H1 (cell line): ENCODE results near the gene PPP1R15B. TPM values are rescaled to one million over a fixed set of nuclear protein-coding genes. Genes with fewer than 3 reads are reported as not detected.

Source experiments
- CTCF ChIA-PET: fragments of 300-600 bp; sonication (Branson Sonifier 250); formaldehyde crosslinking; loops from one replicate; lab custom pipeline; 2021; ENCODE audit not compliant: partially characterized antibody; lab: Charles Lee
- POLR2A ChIA-PET: fragments of 300-600 bp; sonication (Branson Sonifier 250); formaldehyde crosslinking; loops from one replicate; lab custom pipeline; 2021; ENCODE audit warnings: inconsistent platforms; ENCODE audit not compliant: partially characterized antibody; lab: Charles Lee
- DNase-seq, 2 experiments: peaks; one replicate each; pipeline versions ENCODE4 v3.0.0 to v3.0.0-alpha.2; 2010 to 2022; ENCODE audit warnings: low spot score in 2 of 2, low read depth in 1 of 2, mixed read lengths in 1 of 2
- FAIRE-seq: peaks from 2 replicates; lab custom pipeline; 2011; peaks lifted over from hg19 to GRCh38; lab: Jason Lieb, UNC
- H2AFZ ChIP-seq: 2 replicates; pipeline ENCODE4 v1.8.1; 2012; ENCODE audit warnings: low read length, inconsistent platforms
- H2AK5ac ChIP-seq: 2 replicates; pipeline ENCODE4 v1.6.1; 2013; ENCODE audit warnings: low read depth, low read length
- H2BK120ac ChIP-seq: replicated peaks from 2 replicates; pipeline ENCODE3; 2013; ENCODE audit warnings: low read depth, low read length, inconsistent platforms
- H2BK12ac ChIP-seq: 2 replicates; pipeline ENCODE4 v1.6.1; 2013; ENCODE audit warnings: low read depth, low read length
- H2BK15ac ChIP-seq: 2 replicates; pipeline ENCODE4 v1.6.1; 2013; ENCODE audit warnings: low read length
- H2BK20ac ChIP-seq: 2 replicates; pipeline ENCODE4 v1.6.1; 2013; ENCODE audit warnings: low read length
- H2BK5ac ChIP-seq: 2 replicates; pipeline ENCODE4 v1.6.1; 2013; ENCODE audit warnings: low read depth, low read length
- H3K14ac ChIP-seq: 2 replicates; pipeline ENCODE4 v1.6.1; 2013; ENCODE audit warnings: inconsistent platforms; ENCODE audit not compliant: insufficient read length
- H3K18ac ChIP-seq: 2 replicates; pipeline ENCODE4 v1.6.1; 2013; ENCODE audit warnings: low read length; ENCODE audit errors: extremely low read depth
- H3K23ac ChIP-seq: 2 replicates; pipeline ENCODE4 v1.6.1; 2013; ENCODE audit warnings: inconsistent platforms; ENCODE audit not compliant: insufficient read length
- H3K23me2 ChIP-seq: 2 replicates; pipeline ENCODE4 v1.6.1; 2013; ENCODE audit warnings: low read depth, low read length
- H3K27ac ChIP-seq: 2 replicates; pipeline ENCODE4 v1.6.1; 2011; ENCODE audit warnings: low read depth, low read length, inconsistent platforms
- H3K27me3 ChIP-seq, 4 experiments: replicated peaks in 1 of 4; 1 replicate in 1 of 4; 2 replicates in 3 of 4; pipeline versions ENCODE4 v1.6.1 to v1.8.1; 2011 to 2013; ENCODE audit warnings: low read length in 3 of 4, mild to moderate bottlenecking in 3 of 4, inconsistent platforms in 2 of 4, mixed read lengths in 2 of 4, moderate library complexity in 1 of 4; ENCODE audit not compliant: control insufficient read depth in 3 of 4, insufficient read depth in 3 of 4; ENCODE audit errors: extremely low read depth in 1 of 4
- H3K36me3 ChIP-seq, 4 experiments: 2 replicates each; pipeline versions ENCODE4 v1.6.1 to v1.8.1; 2011 to 2013; ENCODE audit warnings: mild to moderate bottlenecking in 4 of 4, low read length in 3 of 4, moderate library complexity in 2 of 4, control low read depth in 1 of 4, inconsistent platforms in 1 of 4; ENCODE audit not compliant: insufficient read depth in 4 of 4, control insufficient read depth in 2 of 4
- H3K4ac ChIP-seq: replicated peaks from 2 replicates; pipeline ENCODE3; 2013; ENCODE audit warnings: low read length, low read depth, mixed read lengths, inconsistent platforms; ENCODE audit not compliant: insufficient read length
- H3K4me1 ChIP-seq, 4 experiments: replicated peaks in 1 of 4; 1 replicate in 1 of 4; 2 replicates in 3 of 4; pipeline versions ENCODE4 v1.6.1 to v1.8.1; 2011 to 2013; ENCODE audit warnings: low read length in 3 of 4, inconsistent platforms in 2 of 4, mixed read lengths in 1 of 4; ENCODE audit not compliant: insufficient read depth in 4 of 4, control insufficient read depth in 3 of 4
- H3K4me2 ChIP-seq, 2 experiments: 2 replicates each; pipeline versions ENCODE4 v1.6.1 to v1.8.1; 2011 to 2013; ENCODE audit warnings: low read depth in 2 of 2, low read length in 2 of 2, control low read depth in 1 of 2, inconsistent platforms in 1 of 2, mild to moderate bottlenecking in 1 of 2; ENCODE audit not compliant: insufficient read depth in 1 of 2
- H3K4me3 ChIP-seq, 4 experiments: fragments of 200-600, 300-600 bp in 1 of 4; sonication (generic), shearing (Covaris generic), sonication (Bioruptor Twin) in 1 of 4; 2 replicates each; pipeline versions ENCODE4 v1.5.1 to v1.8.1; 2011 to 2016; ENCODE audit warnings: low read length in 4 of 4, low read depth in 3 of 4, control low read depth in 2 of 4, inconsistent platforms in 2 of 4, mild to moderate bottlenecking in 2 of 4, mixed read lengths in 1 of 4, moderate library complexity in 1 of 4; ENCODE audit not compliant: insufficient read depth in 2 of 4; ENCODE audit errors: extremely low read depth in 1 of 4
- H3K56ac ChIP-seq: replicated peaks from 2 replicates; pipeline ENCODE3; 2013; ENCODE audit warnings: low read depth, mild to moderate bottlenecking, mixed read lengths, low read length, inconsistent platforms; ENCODE audit not compliant: insufficient read length
- H3K79me1 ChIP-seq: 2 replicates; pipeline ENCODE4 v1.6.1; 2013; ENCODE audit warnings: low read depth, low read length, control low read depth
- H3K79me2 ChIP-seq, 2 experiments: 2 replicates each; pipeline versions ENCODE4 v1.6.1 to v1.8.1; 2012 to 2013; ENCODE audit warnings: low read length in 2 of 2, mild to moderate bottlenecking in 2 of 2, inconsistent platforms in 1 of 2; ENCODE audit not compliant: insufficient read depth in 2 of 2, control insufficient read depth in 1 of 2
- H3K9ac ChIP-seq, 4 experiments: replicated peaks in 1 of 4; 1 replicate in 1 of 4; 2 replicates in 3 of 4; pipeline versions ENCODE4 v1.6.1 to v1.8.1; 2011 to 2013; ENCODE audit warnings: low read depth in 3 of 4, low read length in 3 of 4, control low read depth in 2 of 4, mild to moderate bottlenecking in 2 of 4, moderate library complexity in 2 of 4, inconsistent platforms in 1 of 4; ENCODE audit errors: extremely low read depth in 1 of 4
- H3K9me3 ChIP-seq, 2 experiments: 2 replicates each; pipeline versions ENCODE4 v1.6.1 to v1.8.1; 2012 to 2013; ENCODE audit warnings: mild to moderate bottlenecking in 2 of 2, moderate library complexity in 2 of 2, control low read depth in 1 of 2, inconsistent platforms in 1 of 2, low read depth in 1 of 2, low read length in 1 of 2, mixed read lengths in 1 of 2; ENCODE audit not compliant: insufficient read depth in 2 of 2
- H4K20me1 ChIP-seq, 2 experiments: replicated peaks in 1 of 2; 2 replicates each; pipeline versions ENCODE3 to v1.8.1; 2011 to 2013; ENCODE audit warnings: inconsistent platforms in 2 of 2, low read length in 2 of 2, mild to moderate bottlenecking in 1 of 2; ENCODE audit not compliant: insufficient read depth in 2 of 2, control insufficient read depth in 1 of 2
- H4K5ac ChIP-seq: 2 replicates; pipeline ENCODE4 v1.6.1; 2013; ENCODE audit warnings: low read length, low read depth, mixed read lengths, inconsistent platforms; ENCODE audit not compliant: insufficient read length
- H4K8ac ChIP-seq: 2 replicates; pipeline ENCODE4 v1.8.0; 2013; ENCODE audit warnings: mild to moderate bottlenecking, moderate library complexity, low read length, inconsistent platforms; ENCODE audit not compliant: insufficient read depth; ENCODE audit errors: extremely low read depth
- H4K91ac ChIP-seq: replicated peaks from 2 replicates; pipeline ENCODE3; 2013; ENCODE audit warnings: low read length, mixed read lengths, inconsistent platforms; ENCODE audit not compliant: insufficient read length
- CREB1 ChIP-seq: IDR thresholded peaks from 2 replicates; pipeline ENCODE4 v1.6.1; 2012; ENCODE audit warnings: inconsistent platforms
- EZH2 ChIP-seq: fragments of 200-600 bp; sonication (generic); IDR thresholded peaks from 2 replicates; pipeline ENCODE4 v1.7.1; 2012; ENCODE audit warnings: low read depth, mild to moderate bottlenecking, moderate library complexity, low read length, inconsistent platforms; ENCODE audit not compliant: severe bottlenecking
- RXRA ChIP-seq: IDR thresholded peaks from 2 replicates; pipeline ENCODE4 v1.6.1; 2011; ENCODE audit warnings: low read depth, mild to moderate bottlenecking, low read length, moderate library complexity; ENCODE audit not compliant: insufficient read depth
- SP2 ChIP-seq: IDR thresholded peaks from 2 replicates; pipeline ENCODE4 v1.6.1; 2012; ENCODE audit warnings: mild to moderate bottlenecking, low read length, inconsistent platforms
- SUZ12 ChIP-seq: fragments of 200-600 bp; sonication (generic); IDR thresholded peaks from 2 replicates; pipeline ENCODE4 v1.6.1; 2012; ENCODE audit warnings: mild to moderate bottlenecking, inconsistent platforms, low read length, moderate library complexity, mixed read lengths
- TAF7 ChIP-seq: optimal IDR thresholded peaks from 2 replicates; pipeline ENCODE3; 2011; ENCODE audit warnings: low read depth, mild to moderate bottlenecking, inconsistent platforms, low read length, moderate library complexity, borderline replicate concordance
- ZNF274 ChIP-seq: IDR thresholded peaks from 2 replicates; pipeline ENCODE4 v1.7.0; 2012; ENCODE audit warnings: low read length, borderline replicate concordance; ENCODE audit errors: extremely low read depth
- WGBS, 2 experiments: shearing (Covaris generic) in 1 of 2; methylation state at CpG; one replicate each; pipeline versions ENCODE4 v1.1.6 to v1.1.7; 2013 to 2015; ENCODE audit warnings: low lambda C conversion rate in 2 of 2, mixed read lengths in 2 of 2, inconsistent platforms in 1 of 2, low coverage in 1 of 2, missing lambda C conversion rate in 1 of 2; ENCODE audit not compliant: insufficient replicate concordance in 2 of 2, insufficient coverage in 1 of 2, insufficient read length in 1 of 2; ENCODE audit errors: extremely low coverage in 1 of 2, missing lambda C conversion rate in 1 of 2; 5-methylcytosine and 5-hydroxymethylcytosine counted together
- polyA plus RNA-seq, 7 experiments: library from polyadenylated mRNA; depleted of rRNA in 3 of 7; stranded (reverse) in 5 of 7; unstranded in 2 of 7; fragments of >200 nt in 5 of 7; fragments of 200-250 nt in 2 of 7; gene quantifications; 1 replicate in 5 of 7; 2 replicates in 1 of 7; 4 replicates in 1 of 7; pipeline versions ENCODE4 v1.2.1 to v1.2.3, GENCODE V29; 2011 to 2013; ENCODE audit warnings: missing spikeins in 2 of 7, mixed read lengths in 2 of 7
- total RNA-seq: library from RNA; stranded (reverse); fragmentation: NEBNext Ultra II Directional; extraction: Animal tissue kit (Norgen Biotek cat#: 25700); gene quantifications from 2 replicates; pipeline ENCODE4 v1.2.1, GENCODE V29; 2021
- TF ChIP-seq, protein P1 (sequence below), 3 experiments: IDR thresholded peaks; 1 replicate in 2 of 3; 2 replicates in 1 of 3; pipeline versions ENCODE4 v1.5.1 to v1.6.1; 2011; ENCODE audit warnings: low read length in 3 of 3, mild to moderate bottlenecking in 3 of 3, inconsistent platforms in 2 of 3, low read depth in 1 of 3, moderate library complexity in 1 of 3; ENCODE audit not compliant: insufficient read depth in 1 of 3; ENCODE audit errors: control extremely low read depth in 1 of 3

PPP1R15B gene
- total and polyA plus RNA-seq, 2 of the 8 experiments (the other 6 are each of a cell fraction or from before 2014, with no cell fraction given) = 14.4 to 72.2 TPM

DNA sequence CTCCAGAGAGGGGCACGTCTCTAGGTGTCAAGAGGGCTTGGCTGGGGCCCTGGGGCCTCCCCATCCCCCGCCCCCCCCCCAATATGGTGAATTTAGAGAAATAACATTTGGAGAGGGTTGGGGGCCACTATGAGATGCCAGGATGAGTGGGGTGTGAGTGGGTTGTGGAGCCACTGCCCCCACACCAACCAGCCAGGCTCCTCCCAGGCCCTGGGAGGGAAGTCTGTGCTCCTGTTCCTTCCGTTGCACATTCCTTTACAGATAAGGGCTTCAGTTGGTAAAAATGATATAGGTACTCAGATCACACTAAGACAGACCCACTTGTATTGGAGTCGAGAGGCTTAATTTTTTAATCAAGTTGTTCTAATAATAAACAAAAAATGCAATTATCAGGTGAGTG is 51.3 kb downstream of the PPP1R15B start:
- Histone ChIP-seq H3K27ac (no peak overlapping the region), H3K4me1 (peaks cover 13 to 20% (median 18%) of the 10 kb centered on the region in 4 experiments), H3K4me2 (peak overlapping the region in 1 of 2 experiments; percentile 56; a peak in 1 of 4 replicates), H3K79me1 (no peaks in the 10 kb centered on the region), H3K4me3 (no peak overlapping the region), H3K23ac (no peak overlapping the region), H3K56ac (no peak overlapping the region), H4K5ac (no peak overlapping the region), H2AK5ac (no peak overlapping the region), H3K9me3 (no peaks in the 10 kb centered on the region), H2BK120ac (no peak overlapping the region), H2AFZ (no peak overlapping the region), H2BK15ac (no peak overlapping the region), H3K14ac (no peak overlapping the region), H4K20me1 (no peaks in the 10 kb centered on the region), H3K18ac (no peak overlapping the region), H2BK12ac (no peak overlapping the region), H4K91ac (no peak overlapping the region), H2BK20ac (no peak overlapping the region), H3K4ac (no peak overlapping the region), H3K23me2 (no peaks in the 10 kb centered on the region), H4K8ac (no peak overlapping the region), H3K27me3 (peaks cover 0 to 9% (median 5%) of the 10 kb centered on the region in 4 experiments; a peak in 4 of 7 replicates), H3K9ac (no peak overlapping the region), H3K36me3 (no peaks in the 10 kb centered on the region), H3K79me2 (no peaks in the 10 kb centered on the region), H2BK5ac (no peak overlapping the region)
- TF ChIP-seq CREB1 = no peak
- no peak for TF ChIP-seq SUZ12
- no peak for TF ChIP-seq TAF7
- TF ChIP-seq ZNF274 = no peak
- TF ChIP-seq RXRA = no peak
- no peak for TF ChIP-seq SP2
- TF ChIP-seq, protein P1, sequence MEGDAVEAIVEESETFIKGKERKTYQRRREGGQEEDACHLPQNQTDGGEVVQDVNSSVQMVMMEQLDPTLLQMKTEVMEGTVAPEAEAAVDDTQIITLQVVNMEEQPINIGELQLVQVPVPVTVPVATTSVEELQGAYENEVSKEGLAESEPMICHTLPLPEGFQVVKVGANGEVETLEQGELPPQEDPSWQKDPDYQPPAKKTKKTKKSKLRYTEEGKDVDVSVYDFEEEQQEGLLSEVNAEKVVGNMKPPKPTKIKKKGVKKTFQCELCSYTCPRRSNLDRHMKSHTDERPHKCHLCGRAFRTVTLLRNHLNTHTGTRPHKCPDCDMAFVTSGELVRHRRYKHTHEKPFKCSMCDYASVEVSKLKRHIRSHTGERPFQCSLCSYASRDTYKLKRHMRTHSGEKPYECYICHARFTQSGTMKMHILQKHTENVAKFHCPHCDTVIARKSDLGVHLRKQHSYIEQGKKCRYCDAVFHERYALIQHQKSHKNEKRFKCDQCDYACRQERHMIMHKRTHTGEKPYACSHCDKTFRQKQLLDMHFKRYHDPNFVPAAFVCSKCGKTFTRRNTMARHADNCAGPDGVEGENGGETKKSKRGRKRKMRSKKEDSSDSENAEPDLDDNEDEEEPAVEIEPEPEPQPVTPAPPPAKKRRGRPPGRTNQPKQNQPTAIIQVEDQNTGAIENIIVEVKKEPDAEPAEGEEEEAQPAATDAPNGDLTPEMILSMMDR (IDR thresholded peaks at IDR 0.05; ENCODE audit: control extremely low read depth in 1 of 3, insufficient read depth in 1 of 3, low read depth in 1 of 3, low read length in 3 of 3) = no peak
- TF ChIP-seq EZH2 = no peak
- FAIRE-seq = no peak
- POLR2A ChIA-PET = interaction anchor here (0.7 to 1.1 kb wide), 3 partner anchors 9 to 134 kb away, joined by 3 read pairs; partner anchors contain the start of gene PIK3C2B
- CTCF ChIA-PET = interaction anchor here (0.9 to 9.5 kb wide), 24 partner anchors 8 to 209 kb away, joined by 3 to 318 read pairs (median 18); partner anchors contain the start of genes ETNK2, GOLT1A and KISS1
- 65% methylated on average over 4 of the region's 4 CpGs; no CpG with 5 or more reads in 1 of the 2 experiments for WGBS, 2 experiments
- DNase-seq = no peak
